ENCODE data around the gene ATP13A1.

ATP13A1 gene

GRCh38 chr19:19637523-19638251, 25.8 kb downstream of the ATP13A1 start:
- H3K4me3 ChIP-seq (ENCODE audit: low read depth, low read length) = no peak overlapping the region
- no peak for TF ChIP-seq CTCF (IDR thresholded peaks at IDR 0.05; ENCODE audit: low read depth, low read length)

DNA sequence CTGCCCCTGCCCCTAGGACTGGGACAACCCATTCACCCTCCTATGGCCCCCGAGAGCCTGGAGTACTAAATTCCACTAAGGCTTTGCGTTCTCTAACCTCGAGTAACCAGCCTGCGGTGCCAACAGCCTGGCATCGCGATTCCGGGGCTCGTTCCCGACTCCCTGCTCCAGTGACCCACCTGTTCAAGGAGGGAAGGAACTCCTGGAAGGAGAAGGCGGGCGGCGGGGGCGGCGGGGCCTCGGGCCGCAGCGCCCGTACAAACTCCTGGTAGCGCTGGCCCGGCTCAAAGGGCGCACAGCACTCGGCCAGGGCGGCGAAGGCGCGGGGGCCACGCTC, 26.3 kb downstream of the ATP13A1 start:
- TF ChIP-seq CTCF (IDR thresholded peaks at IDR 0.05; ENCODE audit: low read depth, low read length) = no peak
- no peak overlapping the region for H3K4me3 ChIP-seq (ENCODE audit: low read depth, low read length)

- H3K4me3 ChIP-seq (ENCODE audit: low read depth, low read length) = no peak overlapping the region
- no peak for TF ChIP-seq CTCF (IDR thresholded peaks at IDR 0.05; ENCODE audit: low read depth, low read length)
These were observed 26.8 kb downstream of the ATP13A1 start for GRCh38 chr19:19636573-19637185.

- no peak for TF ChIP-seq CTCF (IDR thresholded peaks at IDR 0.05; ENCODE audit: low read depth, low read length)
- H3K4me3 ChIP-seq (ENCODE audit: low read depth, low read length) = no peak overlapping the region
These were observed 28.2 kb downstream of the ATP13A1 start for GRCh38 chr19:19635313-19635702.

- TF ChIP-seq CTCF (IDR thresholded peaks at IDR 0.05; ENCODE audit: low read depth, low read length) = no peak
- no peak overlapping the region for H3K4me3 ChIP-seq (ENCODE audit: low read depth, low read length)
These were observed 28.8 kb downstream of the ATP13A1 start for GRCh38 chr19:19634516-19635312.

GRCh38 chr19:19633711-19634515, 29.6 kb downstream of the ATP13A1 start:
- no peak overlapping the region for H3K4me3 ChIP-seq (ENCODE audit: low read depth, low read length)

More at GRCh38 chr19:19633711-19634515, 29.6 kb downstream of the ATP13A1 start:
- no peak for TF ChIP-seq CTCF (IDR thresholded peaks at IDR 0.05; ENCODE audit: low read depth, low read length)

Data from WI38 (cell line).